Measurements from ENCODE around the gene IL25.

DNA sequence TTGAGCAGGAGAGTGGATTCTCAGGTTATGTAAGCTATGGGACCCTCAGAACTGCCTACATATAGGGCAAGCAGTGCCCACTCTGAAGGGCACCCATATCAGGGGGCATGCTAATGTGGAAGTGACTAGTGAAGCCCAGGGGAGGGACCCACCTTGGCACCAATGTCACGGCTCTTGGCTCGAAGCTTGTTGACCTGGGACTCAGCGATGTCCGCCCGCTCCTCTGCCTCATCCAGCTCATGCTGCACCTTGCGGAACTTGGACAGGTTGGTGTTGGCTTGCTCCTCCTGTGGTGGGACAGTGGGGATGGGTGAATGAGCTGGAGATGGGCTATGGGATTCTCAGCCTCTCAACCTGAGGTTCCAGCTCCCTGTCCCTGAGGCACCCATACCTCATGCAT is 9.7 kb downstream of the IL25 start:
- no peak for TF ChIP-seq EZH2phosphoT487 (conservative IDR thresholded peaks at IDR 0.05; ENCODE audit: low read length)
- TF ChIP-seq, protein P1, sequence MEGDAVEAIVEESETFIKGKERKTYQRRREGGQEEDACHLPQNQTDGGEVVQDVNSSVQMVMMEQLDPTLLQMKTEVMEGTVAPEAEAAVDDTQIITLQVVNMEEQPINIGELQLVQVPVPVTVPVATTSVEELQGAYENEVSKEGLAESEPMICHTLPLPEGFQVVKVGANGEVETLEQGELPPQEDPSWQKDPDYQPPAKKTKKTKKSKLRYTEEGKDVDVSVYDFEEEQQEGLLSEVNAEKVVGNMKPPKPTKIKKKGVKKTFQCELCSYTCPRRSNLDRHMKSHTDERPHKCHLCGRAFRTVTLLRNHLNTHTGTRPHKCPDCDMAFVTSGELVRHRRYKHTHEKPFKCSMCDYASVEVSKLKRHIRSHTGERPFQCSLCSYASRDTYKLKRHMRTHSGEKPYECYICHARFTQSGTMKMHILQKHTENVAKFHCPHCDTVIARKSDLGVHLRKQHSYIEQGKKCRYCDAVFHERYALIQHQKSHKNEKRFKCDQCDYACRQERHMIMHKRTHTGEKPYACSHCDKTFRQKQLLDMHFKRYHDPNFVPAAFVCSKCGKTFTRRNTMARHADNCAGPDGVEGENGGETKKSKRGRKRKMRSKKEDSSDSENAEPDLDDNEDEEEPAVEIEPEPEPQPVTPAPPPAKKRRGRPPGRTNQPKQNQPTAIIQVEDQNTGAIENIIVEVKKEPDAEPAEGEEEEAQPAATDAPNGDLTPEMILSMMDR (IDR thresholded peaks at IDR 0.05; ENCODE audit: insufficient read depth, low read length, poor library complexity, severe bottlenecking) = no peak
